GM19239 (cell line): ENCODE results near the gene CEP44.
"Not testable (repeated sequence)": the region's sequence is repeated elsewhere in the genome, so short reads cannot be mapped to it uniquely, and the experiment has no call there.

ENCODE experiments used
- DNase-seq: peaks from one replicate; pipeline ENCODE4 v3.0.0; 2011; ENCODE audit warnings: low spot score; ENCODE audit not compliant: insufficient read length
- FAIRE-seq: peaks from 2 replicates; lab custom pipeline; 2011; peaks lifted over from hg19 to GRCh38; lab: Jason Lieb, UNC

CEP44 gene, protein sequence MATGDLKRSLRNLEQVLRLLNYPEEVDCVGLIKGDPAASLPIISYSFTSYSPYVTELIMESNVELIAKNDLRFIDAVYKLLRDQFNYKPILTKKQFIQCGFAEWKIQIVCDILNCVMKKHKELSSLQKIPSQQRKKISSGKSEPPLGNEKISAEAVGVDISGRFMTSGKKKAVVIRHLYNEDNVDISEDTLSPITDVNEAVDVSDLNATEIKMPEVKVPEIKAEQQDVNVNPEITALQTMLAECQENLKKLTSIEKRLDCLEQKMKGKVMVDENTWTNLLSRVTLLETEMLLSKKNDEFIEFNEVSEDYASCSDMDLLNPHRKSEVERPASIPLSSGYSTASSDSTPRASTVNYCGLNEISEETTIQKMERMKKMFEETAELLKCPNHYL

DNA sequence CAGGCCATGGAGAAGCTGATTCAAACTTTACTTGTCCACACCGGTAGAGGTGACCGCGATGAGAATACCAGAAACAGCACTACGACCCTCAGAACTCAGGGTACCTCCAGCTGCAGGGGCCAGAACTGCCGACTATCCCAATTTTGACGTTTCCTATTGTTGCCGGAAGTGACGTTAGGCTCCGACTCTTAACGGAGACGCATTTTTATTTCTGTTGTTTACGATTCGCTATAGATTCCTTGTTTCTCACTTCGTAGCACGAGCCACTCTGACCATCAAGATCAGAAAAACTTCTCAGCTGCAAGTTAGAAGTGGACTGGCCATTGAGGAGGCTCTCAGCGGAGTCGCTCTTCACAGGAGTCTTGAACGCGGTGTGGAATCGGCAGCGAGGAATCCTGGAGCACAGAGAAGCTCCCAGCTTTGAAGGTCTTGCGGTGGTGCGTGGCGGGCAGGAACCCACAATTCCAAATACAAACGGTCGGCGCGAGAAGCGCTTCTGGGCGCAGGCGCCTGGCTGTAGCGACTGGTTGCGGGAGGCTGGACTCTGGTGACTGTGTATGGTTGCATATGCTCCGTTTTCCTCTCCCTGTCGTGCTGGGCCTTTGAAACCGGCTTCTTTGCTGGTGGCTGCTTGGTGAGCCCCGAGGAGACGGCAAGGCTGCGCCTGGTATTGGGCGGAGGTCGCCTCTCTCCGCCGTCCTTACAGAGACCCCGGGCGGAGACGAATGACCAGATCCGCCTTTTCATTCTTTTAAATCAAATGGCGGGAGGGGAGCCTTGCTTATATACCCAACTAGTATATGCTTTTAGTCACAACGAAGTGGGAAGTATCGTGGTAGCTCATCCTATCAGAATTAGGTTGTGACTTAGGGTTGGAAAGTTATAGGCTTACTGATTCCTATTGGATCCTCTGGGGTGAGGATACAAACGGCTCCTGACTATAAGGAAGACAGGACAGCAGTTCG, at the start of gene CEP44, which contains the start of gene FBXO8:
Gene CEP44 (plus strand): TSS at position 405 of the 965 bp plus-strand sequence. CDS start 15,211 bp downstream, outside the sequence.
Gene FBXO8 (minus strand): TSS at position 161 of the 965 bp plus-strand sequence. CDS start 20,575 bp downstream, outside the sequence.
- no peak for DNase-seq
- FAIRE-seq, result no peak

DNA sequence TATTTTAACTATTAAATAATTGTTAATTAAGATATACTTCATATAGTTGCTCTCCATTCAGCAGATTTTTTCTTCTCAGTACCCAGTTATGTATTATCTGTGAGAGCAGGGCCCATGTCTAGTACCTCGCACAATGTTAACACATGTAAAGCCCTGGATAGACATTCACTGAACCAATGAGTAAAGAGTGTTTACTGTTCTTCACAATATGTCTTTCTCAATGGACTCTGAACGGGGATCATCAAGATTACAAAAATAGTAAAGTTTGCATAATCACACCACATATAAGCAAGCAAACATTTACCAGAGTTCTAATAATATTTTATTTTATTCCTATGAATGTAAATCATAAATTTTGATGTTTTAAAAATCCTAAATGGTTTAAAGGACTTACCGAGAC, 47.4 kb upstream of the CEP44 start:
- no peak for DNase-seq
- no peak for FAIRE-seq

DNA sequence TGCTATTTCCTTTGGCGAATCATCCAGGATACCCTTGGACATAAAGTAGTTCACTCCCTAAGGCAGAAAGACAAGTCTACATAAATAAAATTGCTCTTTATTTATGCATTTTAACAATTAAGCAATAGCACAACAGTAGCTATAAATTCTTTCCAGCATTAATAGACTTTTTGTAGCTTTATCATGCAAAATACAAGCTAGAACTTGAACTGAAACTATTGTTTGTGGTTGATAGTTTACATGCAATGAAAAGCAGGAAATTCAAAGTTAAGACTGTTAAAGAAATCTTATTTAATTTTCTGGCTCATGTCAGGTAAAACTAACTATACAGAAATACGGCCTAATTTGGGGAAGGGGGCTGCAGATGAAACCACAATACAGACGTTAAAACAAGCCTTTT, 42.5 kb upstream of the CEP44 start:
- DNase-seq, result no peak
- FAIRE-seq, result no peak

DNA sequence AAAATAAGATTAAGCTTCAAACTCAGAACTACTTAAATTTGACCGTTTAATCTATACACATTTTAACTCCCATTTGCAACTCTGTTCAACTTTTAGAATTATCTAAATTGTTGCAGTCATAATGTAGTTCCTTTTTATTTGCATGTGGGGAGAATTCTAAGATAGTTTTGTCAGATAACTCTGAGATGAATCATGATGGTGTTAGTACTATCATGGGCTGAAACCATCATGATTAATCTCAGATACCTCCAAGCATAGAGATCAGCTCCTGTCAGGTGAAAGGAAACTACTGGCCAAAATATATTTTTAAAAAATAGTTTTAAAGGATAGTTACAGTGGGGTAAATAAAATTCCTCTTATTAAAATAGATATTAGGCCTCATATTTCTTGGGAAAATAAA, 39.3 kb upstream of the CEP44 start:
- FAIRE-seq, result peak; percentile 31
- DNase-seq, result no peak

DNA sequence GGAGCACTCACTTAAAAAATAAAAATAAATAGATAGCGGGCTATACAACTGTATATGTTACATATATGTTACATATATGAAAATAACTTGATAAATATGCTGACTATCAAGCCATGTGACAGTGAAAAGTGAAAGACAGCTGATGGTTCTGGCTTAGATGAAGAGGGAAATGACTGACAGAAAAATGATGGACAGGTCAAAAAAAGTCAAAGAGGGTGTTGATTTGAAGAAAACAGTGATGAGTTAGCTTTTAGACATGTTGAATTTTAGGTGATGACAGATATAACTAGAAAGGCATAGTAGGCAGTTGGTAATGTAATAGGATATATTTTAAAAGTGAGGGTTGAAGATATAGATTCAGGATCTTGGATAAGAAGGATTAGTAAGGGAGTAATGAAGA, 38.0 kb upstream of the CEP44 start:
- FAIRE-seq (no peak), DNase-seq (no peak)

DNA sequence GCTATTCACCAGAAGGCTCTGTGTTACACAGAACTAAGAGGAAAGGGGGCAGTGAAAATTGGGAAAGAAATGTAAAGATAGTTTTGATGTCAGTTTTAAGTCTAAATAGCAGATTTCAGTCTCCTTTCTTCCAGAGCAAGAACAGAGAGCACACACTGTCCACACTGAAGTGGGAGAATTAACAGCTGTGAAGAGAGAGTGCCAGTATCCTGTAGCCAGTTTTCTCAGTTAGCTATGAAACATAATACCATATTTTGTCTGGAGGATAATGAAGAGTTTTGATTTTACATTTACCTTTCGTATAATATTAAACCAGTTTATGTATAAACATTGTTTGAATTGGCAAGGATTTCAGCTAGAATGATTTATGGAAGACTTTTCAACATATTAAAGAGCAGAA, 35.3 kb upstream of the CEP44 start:
- DNase-seq, result no peak
- FAIRE-seq, result no peak

DNA sequence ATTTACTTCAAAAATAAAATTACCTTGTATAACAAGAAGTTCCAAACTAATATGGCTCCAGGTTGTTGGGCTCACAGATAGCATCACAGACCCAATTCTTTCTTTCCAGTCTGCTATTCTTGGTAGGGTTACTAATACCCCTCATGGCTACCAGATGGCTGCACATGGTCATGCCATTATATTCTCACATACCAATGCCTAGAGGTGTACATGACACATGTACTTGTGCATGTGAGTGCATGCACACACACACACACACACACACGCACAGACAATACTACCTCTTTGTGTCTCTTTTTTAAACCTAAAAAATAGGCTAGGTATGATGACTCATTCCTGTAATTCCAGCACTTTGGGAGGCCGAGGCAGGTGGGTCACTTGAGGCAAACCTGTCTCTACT, 31.3 kb upstream of the CEP44 start:
- DNase-seq, result no peak
- no peak for FAIRE-seq

DNA sequence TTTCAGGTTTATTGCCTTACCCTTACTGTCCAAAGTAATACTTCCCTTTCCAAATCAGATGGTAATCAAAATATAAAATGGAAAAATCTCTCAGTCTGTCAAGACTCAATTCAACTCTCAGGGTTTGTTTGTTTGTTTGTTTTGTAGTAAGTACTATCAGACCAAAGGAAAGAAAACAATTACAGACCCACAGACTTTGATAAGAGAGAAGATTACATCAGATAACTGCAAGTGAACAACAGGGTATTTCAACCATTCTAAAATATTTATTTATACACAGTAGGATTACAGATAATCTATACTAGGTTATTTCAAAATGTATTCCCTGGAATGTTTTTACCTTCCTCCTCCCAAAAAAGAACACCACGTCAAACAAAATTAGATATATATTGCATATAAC, 29.1 kb upstream of the CEP44 start:
- no peak for DNase-seq
- no peak for FAIRE-seq

DNA sequence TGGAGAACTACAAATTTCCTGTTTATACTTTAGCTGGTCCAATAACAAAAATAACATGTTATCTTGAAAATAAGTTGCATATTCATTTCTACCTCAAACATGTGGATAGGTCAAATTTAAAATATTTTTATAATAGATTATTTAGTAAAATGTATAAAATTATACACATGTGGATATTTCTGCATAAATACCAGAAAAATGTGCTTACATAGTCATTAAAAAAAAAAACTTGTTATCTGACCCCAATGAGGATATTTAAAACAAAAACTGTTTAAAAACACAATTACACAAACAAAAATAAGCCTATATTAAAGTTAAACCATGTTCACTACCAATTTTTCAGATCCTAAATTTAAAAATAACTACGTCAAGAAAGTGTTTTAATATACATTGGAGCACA, 28.3 kb upstream of the CEP44 start:
- DNase-seq, result no peak
- no peak for FAIRE-seq

DNA sequence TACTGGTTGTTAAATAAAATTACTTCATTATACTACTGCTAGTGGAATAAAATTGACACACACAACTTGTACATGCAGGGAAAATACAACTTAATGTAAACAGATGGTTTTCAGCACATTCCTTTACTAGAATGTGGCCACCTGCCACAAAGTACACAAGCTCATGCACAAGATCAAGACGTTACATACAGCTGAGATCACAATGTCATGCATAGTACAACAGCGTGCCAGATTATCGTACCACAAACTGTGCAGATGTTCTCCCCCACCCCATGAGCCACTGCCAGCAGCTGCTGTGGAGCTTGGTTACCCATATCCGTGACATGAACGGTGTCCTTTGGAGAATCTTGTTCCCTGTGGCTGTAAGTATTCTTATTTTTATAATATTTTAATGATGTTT, 27.9 kb upstream of the CEP44 start:
- no peak for DNase-seq
- FAIRE-seq, result no peak

DNA sequence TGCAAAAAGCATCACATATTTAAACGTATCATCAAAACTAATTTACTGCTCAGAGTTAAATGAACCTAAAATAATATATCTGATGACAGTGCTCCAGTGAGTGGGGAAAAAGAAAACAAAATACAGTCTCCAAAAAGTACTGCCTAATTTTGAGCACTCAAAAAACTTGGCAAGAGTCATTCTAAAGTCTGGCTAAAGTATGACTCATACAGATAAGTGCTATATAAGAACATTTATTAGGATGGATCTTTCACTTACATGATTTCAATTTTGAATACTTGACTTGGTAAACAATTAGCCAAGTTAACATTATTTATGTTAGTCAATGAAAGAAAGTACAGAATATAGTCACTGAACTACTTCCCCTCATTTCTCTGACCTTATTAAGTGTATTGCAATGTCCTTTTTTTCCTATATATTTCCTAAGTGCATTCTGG, 27.4 kb upstream of the CEP44 start:
- DNase-seq (no peak), FAIRE-seq (no peak)

DNA sequence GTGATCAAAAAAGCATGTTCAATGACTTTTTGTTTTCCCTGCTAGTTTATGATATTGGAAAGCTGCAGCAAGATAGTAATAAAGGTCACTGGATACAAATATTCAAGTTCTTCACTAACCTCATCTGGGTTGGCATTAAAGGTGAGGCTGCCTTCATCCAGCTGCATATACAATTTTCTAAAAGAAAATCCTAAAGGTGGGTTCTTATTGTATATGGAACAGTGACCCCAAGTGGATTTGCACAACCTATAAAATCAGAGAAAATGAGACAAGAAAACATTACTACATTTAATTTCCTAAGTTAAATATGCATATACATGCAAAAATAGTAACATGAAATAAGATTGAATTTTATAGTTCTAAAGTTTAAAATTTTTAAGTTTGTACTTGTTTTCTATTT, 24.1 kb upstream of the CEP44 start:
- peak; percentile 48 for FAIRE-seq
- no peak for DNase-seq

DNA sequence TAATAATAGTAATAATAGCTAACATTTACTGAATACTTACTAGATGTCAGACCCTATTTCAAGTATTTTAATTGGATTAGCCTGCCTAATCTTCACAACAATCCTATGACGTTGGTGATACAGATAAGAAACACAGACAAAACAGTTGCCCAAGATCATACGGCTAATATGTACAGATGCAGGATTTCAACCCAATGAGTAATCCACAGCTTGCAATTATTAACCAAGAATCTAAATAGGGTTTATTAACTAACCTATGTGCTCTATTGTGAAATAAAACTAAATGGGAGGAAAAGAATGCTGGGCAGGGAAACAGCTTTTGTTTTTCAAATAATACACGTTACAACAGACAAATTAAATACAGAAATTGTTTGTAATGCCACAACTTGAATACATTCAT, 23.6 kb upstream of the CEP44 start:
- FAIRE-seq, result no peak
- DNase-seq, result no peak

DNA sequence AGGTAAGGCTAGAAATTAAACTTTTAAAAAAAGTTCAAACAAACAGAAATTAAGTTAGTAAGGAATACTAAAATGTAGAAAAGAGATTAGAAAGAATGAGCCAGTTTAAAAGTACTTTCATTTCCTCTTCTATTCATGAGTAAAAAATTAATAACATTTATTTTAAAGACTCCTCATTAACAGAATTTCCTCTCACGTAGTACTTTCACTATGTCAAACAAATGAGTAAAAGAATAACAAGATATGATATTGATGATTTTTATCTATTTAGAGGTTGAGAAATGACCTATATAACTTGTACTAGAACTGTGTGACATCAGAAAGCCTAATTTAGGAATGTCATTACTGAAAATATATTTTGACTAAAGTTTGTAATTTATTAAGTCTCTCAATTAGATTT, 22.3 kb upstream of the CEP44 start:
- DNase-seq, result not testable (repeated sequence)
- peak; percentile 21 for FAIRE-seq

DNA sequence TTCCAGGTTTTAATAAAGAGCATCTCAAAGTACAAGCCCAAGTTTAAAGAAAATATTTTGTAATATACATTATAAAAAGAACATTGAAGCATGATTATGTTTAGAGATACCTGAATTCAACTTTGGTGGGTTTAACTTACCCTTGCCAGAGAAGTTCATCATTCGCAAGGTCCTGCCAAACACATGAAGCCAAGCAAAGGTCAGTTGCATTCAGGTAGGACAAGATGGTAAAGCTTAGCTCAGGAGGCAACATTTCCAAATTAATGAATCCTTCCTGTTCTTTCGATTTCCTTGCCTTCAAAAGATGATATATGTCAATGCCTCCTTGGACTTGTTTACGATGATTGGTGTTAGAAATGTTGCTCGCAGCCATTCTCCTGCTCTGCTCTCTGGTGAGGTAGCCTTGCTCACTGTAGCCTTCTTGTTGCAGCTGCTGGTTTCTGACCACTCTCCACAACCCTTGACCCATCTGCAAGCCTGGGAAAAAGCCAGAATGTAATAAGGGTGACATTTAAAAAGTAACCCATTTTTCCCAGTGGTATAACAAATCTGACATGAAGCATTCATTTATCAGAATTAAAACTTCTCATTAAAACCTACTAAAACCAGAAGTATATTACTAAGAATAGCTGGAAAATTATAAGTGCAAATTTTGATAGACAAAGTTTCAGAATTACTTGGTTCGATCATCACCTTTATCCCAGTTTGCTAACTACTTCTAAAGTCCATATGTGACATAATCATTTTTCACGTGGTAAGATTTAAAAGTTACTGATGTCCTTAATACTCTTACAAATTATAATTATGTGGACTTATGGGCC, 20.9 kb upstream of the CEP44 start:
- DNase-seq, result no peak
- FAIRE-seq, result peak; percentile 21

DNA sequence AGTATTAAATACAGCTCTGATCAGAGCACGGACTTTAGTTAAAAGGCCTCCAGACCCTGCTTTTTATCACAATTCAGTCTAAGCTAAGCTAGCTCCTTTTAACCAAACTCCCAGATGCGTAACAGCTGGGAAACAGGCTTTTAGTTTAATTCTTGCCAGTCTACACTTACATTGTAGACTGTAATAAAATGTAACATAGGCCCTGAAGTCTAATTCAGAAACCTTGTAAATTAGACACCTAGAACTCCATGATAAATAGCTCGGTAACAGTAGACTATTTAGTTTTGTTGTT, 20.3 kb upstream of the CEP44 start:
- no peak for FAIRE-seq
- no peak for DNase-seq

DNA sequence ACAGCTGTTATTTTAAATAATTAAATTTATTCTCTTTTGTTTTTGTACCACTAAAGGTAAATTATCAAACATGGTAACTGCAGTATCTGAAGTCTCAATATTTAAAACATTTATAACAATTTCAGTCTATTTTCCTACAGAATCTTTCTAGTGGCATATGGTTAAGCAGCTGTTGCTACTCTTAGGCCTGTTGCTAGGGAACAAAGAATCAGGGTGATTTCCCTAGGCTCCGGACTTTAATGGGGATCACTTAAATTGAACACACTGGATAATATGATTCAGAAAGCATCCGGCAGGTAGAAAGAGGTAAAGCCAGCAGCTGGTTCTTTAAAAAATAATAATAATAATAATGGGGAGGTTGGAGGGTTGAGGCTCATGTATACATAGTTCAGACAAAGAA, 17.8 kb upstream of the CEP44 start:
- DNase-seq, result no peak
- peak; percentile 39 for FAIRE-seq

DNA sequence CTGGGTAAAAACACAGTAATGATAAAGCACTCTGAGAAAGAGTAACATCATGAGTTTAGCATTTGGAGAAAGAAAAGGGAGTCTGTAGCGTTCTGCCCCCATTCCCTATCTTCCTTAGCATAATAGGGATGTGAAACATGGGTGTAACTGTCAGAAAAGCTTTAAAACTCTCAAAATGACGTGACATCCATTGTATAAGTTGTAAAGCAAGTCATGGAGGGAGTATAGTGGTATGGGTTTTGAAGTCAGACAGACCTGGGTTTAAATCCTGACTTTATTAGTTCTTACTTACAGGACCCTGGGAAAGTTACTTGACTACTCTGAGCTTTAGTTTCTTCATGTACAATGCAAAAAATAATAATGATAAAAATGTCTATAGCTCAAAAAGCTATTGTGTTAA, 17.3 kb upstream of the CEP44 start:
- FAIRE-seq, result peak; percentile 71
- no peak for DNase-seq

DNA sequence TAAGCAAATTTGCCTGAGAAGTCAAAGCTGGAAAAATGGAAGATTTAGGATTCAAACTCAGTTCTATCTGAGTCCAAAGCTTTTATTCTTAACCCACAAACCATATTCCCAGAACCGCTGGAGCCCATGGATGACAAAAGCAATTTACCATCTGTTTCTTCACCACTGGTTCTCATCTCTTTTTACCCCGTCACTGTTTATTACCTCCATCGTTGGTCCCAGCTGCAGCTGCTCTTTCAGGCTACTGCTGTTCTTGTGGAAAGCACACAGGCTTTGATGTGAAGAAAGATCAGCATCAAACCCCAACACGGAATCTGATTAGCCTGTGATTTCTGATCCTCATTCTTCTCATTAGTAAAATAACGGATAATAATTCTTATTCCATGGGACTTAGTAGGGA, 9.8 kb upstream of the CEP44 start:
- no peak for DNase-seq
- FAIRE-seq, result no peak

DNA sequence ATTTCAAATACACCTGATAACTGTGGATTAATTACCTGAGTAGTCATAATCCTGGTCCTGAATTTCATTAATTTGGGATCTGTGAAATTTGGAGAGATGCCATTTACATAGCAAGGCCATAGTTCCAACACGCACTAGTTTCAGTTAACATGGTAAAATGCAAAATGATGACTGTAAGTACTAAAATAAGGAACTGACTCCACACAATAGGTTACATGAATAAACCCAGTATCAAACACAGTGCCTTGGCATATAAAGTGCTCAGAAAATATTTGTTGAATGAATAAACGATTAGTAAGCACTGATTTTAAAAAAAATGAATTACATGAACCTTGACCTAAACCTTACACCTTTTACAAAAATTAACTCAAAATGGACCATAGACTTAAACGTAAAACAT, 9.3 kb upstream of the CEP44 start:
- no peak for FAIRE-seq
- DNase-seq, result no peak
